CD4-positive, alpha-beta memory T cell (primary cell): ENCODE measurements around the gene CPTP. TPM values are rescaled to one million over a fixed set of nuclear protein-coding genes. Genes with fewer than 3 reads are reported as not detected.

Experiments used
- CTCF ChIA-PET: fragments of 350-600 bp; sonication (Branson Sonifier 250); formaldehyde crosslinking; loops from one replicate; lab custom pipeline; 2021; ENCODE audit warnings: inconsistent platforms; ENCODE audit not compliant: partially characterized antibody; lab: Charles Lee
- POLR2A ChIA-PET: fragments of 350-600 bp; sonication (Branson Sonifier 250); formaldehyde crosslinking; loops from one replicate; lab custom pipeline; 2021; ENCODE audit not compliant: partially characterized antibody; lab: Charles Lee
- DNase-seq, 5 donors: peaks; one replicate each; pipeline versions ENCODE4 v3.0.0 to v3.0.0-alpha.2; 2020 to 2022; ENCODE audit warnings: mixed read lengths in 1 of 5
- H3K27ac ChIP-seq: one replicate; pipeline ENCODE4 v1.7.0; 2013; ENCODE audit warnings: low read depth, low read length
- H3K27me3 ChIP-seq: 2 replicates; pipeline ENCODE4 v1.7.0; 2013; ENCODE audit warnings: mild to moderate bottlenecking, low read length, moderate library complexity; ENCODE audit not compliant: insufficient read depth
- H3K36me3 ChIP-seq: 2 replicates; pipeline ENCODE4 v1.7.0; 2013; ENCODE audit warnings: mild to moderate bottlenecking, low read length, moderate library complexity; ENCODE audit not compliant: insufficient read depth
- H3K4me1 ChIP-seq: 2 replicates; pipeline ENCODE4 v1.7.0; 2013; ENCODE audit warnings: mild to moderate bottlenecking, low read length, moderate library complexity; ENCODE audit not compliant: insufficient read depth
- H3K4me3 ChIP-seq, 2 donors: one replicate each; pipeline ENCODE4 v1.7.0; 2013; ENCODE audit warnings: low read length in 2 of 2, mild to moderate bottlenecking in 1 of 2
- H3K9me3 ChIP-seq, 2 donors: one replicate each; pipeline ENCODE4 v1.7.0; 2013; ENCODE audit warnings: low read length in 2 of 2, control low read depth in 1 of 2; ENCODE audit not compliant: control insufficient read depth in 1 of 2
- H3K27ac Mint-ChIP-seq, 7 donors: one replicate each; pipeline ENCODE4 v1.8.0; 2020 to 2021; ENCODE audit warnings: mixed read lengths in 7 of 7, mild to moderate bottlenecking in 6 of 7, inconsistent platforms in 3 of 7, moderate library complexity in 3 of 7
- H3K27me3 Mint-ChIP-seq, 2 donors: one replicate each; pipeline ENCODE4 v1.8.0; 2020 to 2021; ENCODE audit warnings: mixed read lengths in 2 of 2
- H3K36me3 Mint-ChIP-seq, 2 donors: one replicate each; pipeline ENCODE4 v1.8.0; 2020 to 2021; ENCODE audit warnings: mixed read lengths in 2 of 2, inconsistent platforms in 1 of 2, mild to moderate bottlenecking in 1 of 2
- H3K4me1 Mint-ChIP-seq, 4 donors: one replicate each; pipeline ENCODE4 v1.8.0; 2020 to 2021; ENCODE audit warnings: mixed read lengths in 4 of 4, mild to moderate bottlenecking in 1 of 4
- H3K4me3 Mint-ChIP-seq, 8 donors: one replicate each; pipeline ENCODE4 v1.8.0; 2020 to 2021; ENCODE audit warnings: mixed read lengths in 8 of 8, mild to moderate bottlenecking in 7 of 8, moderate library complexity in 6 of 8, inconsistent platforms in 3 of 8
- H3K9me3 Mint-ChIP-seq, 8 donors: one replicate each; pipeline ENCODE4 v1.8.0; 2020 to 2021; ENCODE audit warnings: mixed read lengths in 8 of 8, mild to moderate bottlenecking in 5 of 8, inconsistent platforms in 3 of 8, moderate library complexity in 1 of 8
- intact Hi-C: fragments of 100-400 bp; cut with micrococcal nuclease; formaldehyde crosslinking; loops from one replicate; pipeline ENCODE4 v1.15.1; 2023
- polyA plus RNA-seq, 2 donors: library from polyadenylated mRNA; unstranded; fragments of 300-500 nt; fragmentation: Illumina TruSeq; gene quantifications; one replicate each; pipeline ENCODE4 v1.2.3, GENCODE V29; 2021
- total RNA-seq, 2 experiments: library from RNA; stranded (reverse); gene quantifications; one replicate each; pipeline ENCODE4 v1.2.3, GENCODE V29; 2021

Gene CPTP
- total and polyA plus RNA-seq, 4 experiments from 2014 or later, result 15.4 to 28.3 (median 25.9) TPM

DNA sequence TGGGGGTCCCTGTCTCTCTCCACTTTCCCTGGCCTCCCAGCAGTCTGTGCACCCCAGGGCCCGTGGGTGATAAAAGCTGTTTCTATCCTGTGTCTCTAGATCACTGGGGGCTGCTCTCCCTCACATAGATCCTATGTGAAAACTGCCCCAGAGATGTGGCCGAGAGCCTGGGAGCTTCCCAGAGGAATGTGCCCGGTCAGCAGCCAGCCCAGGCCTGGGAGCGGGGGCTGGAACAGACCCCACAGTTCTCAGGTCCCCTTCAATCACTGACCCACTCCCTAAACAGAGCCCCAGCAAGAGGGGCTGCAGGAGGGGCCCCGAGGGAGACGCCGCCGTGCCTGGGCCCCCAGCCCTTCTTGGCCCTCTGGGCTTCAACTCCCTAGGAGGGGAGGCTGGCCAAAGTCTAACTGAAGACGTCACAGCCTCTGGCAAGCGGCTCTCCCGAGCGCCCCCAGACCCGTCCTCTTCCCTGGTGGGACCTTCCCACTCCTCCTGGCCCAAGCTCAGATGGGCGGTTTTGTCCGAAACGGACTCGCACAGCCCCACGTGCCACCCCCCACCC is 33.4 kb downstream of the CPTP start:
- Mint-ChIP-seq H3K27ac (peak overlapping the region in 1 of 7 donors; percentile 17), H3K9me3 (peaks cover 0 to 2% (median 0%) of the 10 kb centered on the region in 8 donors), H3K36me3 (no peaks in the 10 kb centered on the region), H3K27me3 (peaks cover 3 to 8% of the 10 kb centered on the region in 2 donors), H3K4me3 (peak overlapping the region in 1 of 8 donors; percentile 21), H3K4me1 (peaks cover 6 to 15% (median 8%) of the 10 kb centered on the region in 4 donors)
- Histone ChIP-seq H3K4me1 (peaks cover 26% of the 10 kb centered on the region), H3K27me3 (no peaks in the 10 kb centered on the region), H3K4me3 (no peak overlapping the region), H3K36me3 (no peaks in the 10 kb centered on the region), H3K27ac (no peak overlapping the region), H3K9me3 (no peaks in the 10 kb centered on the region)
- ChIA-PET POLR2A (no interaction called here), CTCF (no interaction called here)
- intact Hi-C loops, result no loop called here
- DNase-seq, result no peak

DNA sequence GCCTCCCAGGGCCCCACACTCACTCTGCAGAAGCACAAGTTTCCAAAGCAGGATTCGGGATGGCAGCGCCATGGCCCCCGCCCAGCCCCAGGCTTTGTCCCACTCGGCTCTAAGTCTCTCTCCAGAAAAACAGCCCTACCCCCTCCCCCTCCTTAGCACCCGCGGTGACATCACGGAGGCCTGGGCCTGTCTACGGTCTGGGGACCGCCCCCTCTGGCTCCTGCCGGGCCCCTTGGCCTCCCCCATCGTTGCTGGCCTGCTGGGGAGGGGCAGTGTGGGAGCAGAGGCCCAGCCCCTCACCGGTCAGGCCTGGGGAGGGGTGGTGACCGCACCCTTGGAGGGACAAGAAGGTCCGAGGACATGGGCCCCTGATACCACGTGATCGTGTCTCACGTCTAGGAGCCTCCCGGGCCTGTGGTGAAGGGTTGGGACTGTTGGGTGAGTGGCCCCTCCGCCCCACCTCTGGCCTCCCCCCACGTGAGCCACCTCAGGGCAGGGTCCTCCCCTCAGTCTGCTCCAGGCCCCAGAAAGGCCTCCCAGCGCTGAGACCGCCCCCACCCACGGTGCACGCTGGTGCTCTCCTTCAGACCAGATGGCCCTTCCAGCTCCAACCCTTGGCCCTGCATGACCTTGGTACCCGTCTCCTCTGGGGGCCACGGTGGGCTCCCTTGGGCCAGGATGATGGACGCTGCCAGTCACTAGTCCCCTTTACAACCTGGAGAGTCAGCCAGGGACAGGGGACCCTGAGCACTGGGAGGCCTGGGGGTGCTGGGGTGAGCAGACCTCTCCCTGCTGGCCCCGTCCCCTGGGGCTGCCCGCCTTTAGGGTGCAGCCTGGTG is 34.0 kb downstream of the CPTP start, which contains the start of gene MXRA8:
Gene MXRA8, minus strand, starts transcription at position 123 of the 839 bp plus-strand sequence. Its CDS starts 51 bp downstream, at position 72.
- Histone ChIP-seq H3K4me1 (peaks cover 23% of the 10 kb centered on the region), H3K27me3 (no peaks in the 10 kb centered on the region), H3K36me3 (no peaks in the 10 kb centered on the region), H3K4me3 (no peak within 1 kb of the TSS), H3K27ac (no peak within 1 kb of the TSS), H3K9me3 (no peaks in the 10 kb centered on the region)
- no peaks in the 10 kb centered on the region for H3K36me3 Mint-ChIP-seq
- H3K27ac Mint-ChIP-seq, result peak within 1 kb of the TSS in 5 of 7 donors; percentile 11 to 70 (median 29)
- H3K27me3 Mint-ChIP-seq, result peaks cover 3 to 8% of the 10 kb centered on the region in 2 donors
- peak within 1 kb of the TSS in 5 of 8 donors; percentile 16 to 61 (median 38) for H3K4me3 Mint-ChIP-seq
- intact Hi-C loops, result no loop called here
- H3K4me1 Mint-ChIP-seq, result peaks cover 6 to 14% (median 8%) of the 10 kb centered on the region in 4 donors
- DNase-seq, result no peak
- ChIA-PET CTCF (no interaction called here), POLR2A (interaction anchor here (0.6 kb wide), 1 partner anchor 13 kb away, joined by 3 read pairs; no protein-coding TSS in a partner anchor)
- H3K9me3 Mint-ChIP-seq, result no peaks in the 10 kb centered on the region

- Histone ChIP-seq H3K4me1 (peaks cover 17% of the 10 kb centered on the region), H3K4me3 (no peak overlapping the region), H3K9me3 (no peaks in the 10 kb centered on the region), H3K27me3 (no peaks in the 10 kb centered on the region), H3K27ac (no peak overlapping the region), H3K36me3 (no peaks in the 10 kb centered on the region)
- intact Hi-C loops, result no loop called here
- H3K27me3 Mint-ChIP-seq, result peaks cover 3 to 6% of the 10 kb centered on the region in 2 donors
- peak overlapping the region in 4 of 8 donors; percentile 16 to 61 (median 41) for H3K4me3 Mint-ChIP-seq
- peaks cover 6 to 10% (median 7%) of the 10 kb centered on the region in 4 donors for H3K4me1 Mint-ChIP-seq
- ChIA-PET CTCF (no interaction called here), POLR2A (interaction anchor here (0.6 kb wide), 1 partner anchor 13 kb away, joined by 3 read pairs; no protein-coding TSS in a partner anchor)
- H3K36me3 Mint-ChIP-seq, result no peaks in the 10 kb centered on the region
- no peak for DNase-seq
- peak overlapping the region in 3 of 7 donors; percentile 11 to 70 (median 42) for H3K27ac Mint-ChIP-seq
- H3K9me3 Mint-ChIP-seq, result no peaks in the 10 kb centered on the region
Observed at GRCh38 chr1:1359308-1359663, 34.7 kb downstream of the CPTP start.

DNA sequence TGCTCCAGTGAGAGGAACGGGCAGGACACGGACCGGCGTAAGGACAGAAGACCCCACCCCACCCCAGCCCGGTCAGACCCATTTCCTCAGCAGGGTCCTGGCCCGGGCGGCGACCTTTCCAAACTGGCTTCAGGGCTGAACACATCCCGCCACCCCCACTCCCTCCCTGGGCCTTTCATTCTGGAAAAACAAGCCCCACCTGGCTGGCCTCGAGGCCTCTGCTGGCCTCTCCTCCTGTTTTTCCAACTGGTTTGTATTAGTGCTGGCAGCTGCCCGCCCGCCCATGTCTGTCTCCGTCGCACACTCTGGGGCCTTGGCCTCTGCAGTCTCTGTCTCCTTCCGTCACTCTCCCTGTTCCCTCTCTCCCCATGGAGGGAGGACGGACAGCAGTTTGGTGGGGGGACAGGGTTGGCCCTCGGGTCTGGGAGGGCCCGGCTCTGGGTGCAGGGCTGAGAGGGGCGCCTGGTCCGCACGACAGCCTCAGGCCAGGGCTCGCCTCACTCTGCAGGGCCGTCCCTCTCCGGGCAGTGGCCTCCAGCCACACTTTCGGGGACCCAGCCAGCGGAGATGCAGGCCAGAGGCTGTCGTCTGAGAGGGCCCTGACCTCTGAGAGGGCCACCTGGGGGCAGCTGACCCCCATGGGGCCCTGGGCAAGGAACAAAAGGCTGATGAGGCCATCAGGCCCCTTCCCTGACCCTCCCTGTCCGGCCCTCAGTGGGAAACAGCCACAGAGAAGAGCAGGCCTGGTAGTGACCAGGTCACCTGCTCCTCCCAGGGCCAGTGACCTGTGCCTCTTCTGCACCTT is 35.3 kb downstream of the CPTP start:
- intact Hi-C loops, result no loop called here
- no peaks in the 10 kb centered on the region for H3K27me3 ChIP-seq
- Mint-ChIP-seq H3K4me3 (peak overlapping the region in 1 of 8 donors; percentile 61), H3K4me1 (peaks cover 6 to 10% (median 7%) of the 10 kb centered on the region in 4 donors), H3K9me3 (no peaks in the 10 kb centered on the region), H3K27ac (no peak overlapping the region), H3K36me3 (no peaks in the 10 kb centered on the region), H3K27me3 (peaks cover 2 to 6% of the 10 kb centered on the region in 2 donors)
- no peak overlapping the region for H3K27ac ChIP-seq
- POLR2A ChIA-PET, result no interaction called here
- no peak overlapping the region for H3K4me3 ChIP-seq
- no peaks in the 10 kb centered on the region for H3K36me3 ChIP-seq
- DNase-seq, result no peak
- CTCF ChIA-PET, result no interaction called here
- H3K4me1 ChIP-seq, result peaks cover 13% of the 10 kb centered on the region
- no peaks in the 10 kb centered on the region for H3K9me3 ChIP-seq

- ChIA-PET CTCF (no interaction called here), POLR2A (no interaction called here)
- peaks cover 2 to 6% of the 10 kb centered on the region in 2 donors for H3K27me3 Mint-ChIP-seq
- no peaks in the 10 kb centered on the region for H3K27me3 ChIP-seq
- H3K9me3 Mint-ChIP-seq, result no peaks in the 10 kb centered on the region
- peak overlapping the region in 1 of 7 donors; percentile 3 for H3K27ac Mint-ChIP-seq
- H3K4me3 ChIP-seq, result no peak overlapping the region
- intact Hi-C loops, result no loop called here
- no peaks in the 10 kb centered on the region for H3K36me3 ChIP-seq
- no peaks in the 10 kb centered on the region for H3K9me3 ChIP-seq
- H3K4me1 Mint-ChIP-seq, result peaks cover 6 to 10% (median 7%) of the 10 kb centered on the region in 4 donors
- H3K36me3 Mint-ChIP-seq, result no peaks in the 10 kb centered on the region
- H3K4me3 Mint-ChIP-seq, result peak overlapping the region in 1 of 8 donors; percentile 42
- DNase-seq, result no peak
- H3K27ac ChIP-seq, result no peak overlapping the region
- peaks cover 13% of the 10 kb centered on the region for H3K4me1 ChIP-seq
Observed at GRCh38 chr1:1360506-1361169, 36.0 kb downstream of the CPTP start.

DNA sequence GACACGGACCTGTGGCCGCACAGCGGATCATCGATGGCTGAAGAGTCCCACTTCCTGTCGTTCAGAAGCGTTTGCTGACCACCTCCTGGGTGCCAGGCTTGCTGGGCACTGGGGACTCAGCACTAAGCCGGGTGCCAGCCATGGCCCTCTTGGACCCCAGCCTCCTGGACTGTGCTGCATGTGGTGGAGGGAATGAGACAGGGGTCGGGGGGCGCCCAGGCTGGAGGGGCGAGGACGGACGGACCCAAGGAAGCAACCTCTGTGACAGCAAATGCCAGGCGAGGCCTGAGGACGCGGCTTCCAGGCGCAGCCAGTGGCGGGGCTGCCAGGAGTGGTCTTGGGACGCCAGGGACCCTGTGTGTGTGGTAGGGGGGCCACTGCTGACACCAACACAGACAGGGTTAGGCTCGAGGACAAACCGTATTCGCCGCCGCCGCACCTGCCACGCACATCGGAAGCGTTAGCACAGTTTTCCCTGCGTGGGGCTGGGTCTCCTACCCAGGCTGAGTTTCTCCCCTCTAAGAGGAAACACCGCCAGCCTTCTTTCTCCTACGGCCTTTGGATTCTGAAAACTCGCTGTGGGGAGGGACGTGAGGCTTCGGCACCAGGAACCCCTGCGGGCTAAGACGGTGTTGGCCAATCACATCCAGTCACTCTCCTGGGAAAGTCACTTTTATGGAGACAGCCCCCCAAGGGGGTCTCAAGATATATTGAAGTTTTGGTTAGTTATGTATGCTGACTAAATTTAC is 36.8 kb downstream of the CPTP start:
- ChIA-PET CTCF (no interaction called here), POLR2A (no interaction called here)
- Histone ChIP-seq H3K27ac (no peak overlapping the region), H3K9me3 (no peaks in the 10 kb centered on the region), H3K4me3 (no peak overlapping the region), H3K36me3 (no peaks in the 10 kb centered on the region), H3K27me3 (no peaks in the 10 kb centered on the region), H3K4me1 (peaks cover 13% of the 10 kb centered on the region)
- Mint-ChIP-seq H3K36me3 (no peaks in the 10 kb centered on the region), H3K4me1 (peaks cover 6 to 10% (median 7%) of the 10 kb centered on the region in 4 donors), H3K27ac (no peak overlapping the region), H3K4me3 (no peak overlapping the region), H3K9me3 (no peaks in the 10 kb centered on the region), H3K27me3 (peaks cover 2 to 6% of the 10 kb centered on the region in 2 donors)
- no peak for DNase-seq
- intact Hi-C loops, result no loop called here
